NCI-H1105 (cell line): ENCODE data around the gene SMIM13.
A peak's percentile ranks its signal among the peaks of the same experiment; 100 is the strongest.

ENCODE experiments used
- DNase-seq: peaks from one replicate; lab custom pipeline; 2025; lab: John Stamatoyannopoulos, UW

Gene SMIM13

DNA sequence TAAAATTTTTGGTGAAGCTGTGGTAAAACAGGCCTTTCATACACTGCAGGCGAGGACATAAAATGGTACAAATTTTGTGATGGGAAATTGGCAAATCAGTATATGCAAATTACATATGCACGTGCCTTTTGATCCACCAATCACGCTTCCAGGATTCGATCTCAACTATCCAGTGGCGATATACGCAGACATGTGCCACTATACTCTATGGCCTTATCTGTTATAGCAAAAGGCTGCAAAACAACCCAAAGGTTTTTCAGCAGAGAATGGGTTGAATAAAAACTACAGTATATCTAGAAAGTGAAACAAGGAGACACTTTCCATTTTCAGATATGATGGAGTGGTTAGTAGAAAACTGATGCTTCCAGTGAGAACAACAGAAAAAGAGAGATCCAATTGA, 59.8 kb downstream of the SMIM13 start:
- DNase-seq, result no peak

GRCh38 chr6:11155589-11155988, 62.0 kb downstream of the SMIM13 start:
- no peak for DNase-seq

- no peak for DNase-seq
Measured at GRCh38 chr6:11160199-11160598, 66.6 kb downstream of the SMIM13 start.

DNA sequence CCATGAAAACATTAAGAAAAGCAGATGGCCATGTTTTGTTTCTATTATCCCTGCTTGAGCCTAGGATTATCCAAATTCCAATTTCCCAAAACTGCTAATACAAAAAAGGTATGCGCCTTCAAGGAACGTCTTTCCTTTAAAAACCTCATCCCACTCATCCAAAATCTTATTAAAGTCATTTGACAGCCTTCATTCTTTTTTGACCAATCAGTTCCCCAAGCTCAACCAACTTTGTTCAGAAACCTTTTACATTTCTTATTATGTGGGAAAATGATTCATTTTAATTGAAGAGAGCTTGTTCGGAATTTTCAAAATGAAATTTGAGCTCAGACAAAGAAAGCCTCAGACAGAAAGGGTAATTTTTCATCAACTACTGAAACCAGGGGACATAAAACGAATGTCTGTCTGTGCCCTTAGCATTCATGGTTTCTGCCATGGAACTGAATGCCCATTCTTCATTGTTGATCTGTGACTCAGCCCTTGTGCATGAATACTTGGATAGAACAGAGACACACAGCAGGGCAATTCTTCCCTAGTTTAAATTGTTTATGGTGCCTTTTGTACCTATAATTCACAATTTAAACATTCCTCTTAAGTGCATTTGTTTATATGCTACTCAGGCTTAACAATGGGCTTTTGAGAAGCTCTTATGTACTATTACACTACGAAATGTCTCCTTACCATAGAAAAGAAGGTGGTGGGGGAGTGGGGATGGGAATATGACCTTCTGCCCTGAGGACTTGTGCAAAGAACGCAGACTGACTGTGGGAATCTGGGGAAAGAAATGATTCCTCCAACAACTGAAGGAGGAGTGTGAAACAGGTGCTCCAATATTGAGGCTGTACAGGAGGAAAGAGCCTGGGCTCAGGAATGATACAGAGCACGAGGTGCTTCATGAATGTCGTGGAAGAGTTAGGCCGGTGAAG, 67.7 kb downstream of the SMIM13 start:
- no peak for DNase-seq

- DNase-seq, result no peak
Measured at GRCh38 chr6:11162262-11162661, 68.6 kb downstream of the SMIM13 start.

DNA sequence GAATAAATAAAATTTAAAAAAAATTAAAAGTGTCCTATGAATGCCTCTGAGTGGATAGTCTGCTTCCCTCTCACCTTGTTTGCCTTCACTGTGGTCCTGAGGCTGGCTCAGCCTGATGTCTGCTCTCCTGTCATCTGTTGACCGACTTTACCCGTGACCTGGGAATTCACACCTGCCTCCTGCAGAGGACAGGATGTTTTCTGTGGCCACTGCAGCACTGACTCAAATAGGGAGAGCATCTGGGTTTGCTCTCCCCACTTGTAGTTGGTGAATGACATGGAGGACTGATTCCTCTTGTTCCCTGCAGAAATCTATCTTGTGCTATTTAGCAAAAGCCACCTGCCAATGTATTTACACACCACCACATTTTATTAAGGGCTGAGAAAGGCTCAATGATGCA, 70.3 kb downstream of the SMIM13 start:
- no peak for DNase-seq

GRCh38 chr6:11164717-11165646, 71.3 kb downstream of the SMIM13 start:
- DNase-seq, result no peak

DNA sequence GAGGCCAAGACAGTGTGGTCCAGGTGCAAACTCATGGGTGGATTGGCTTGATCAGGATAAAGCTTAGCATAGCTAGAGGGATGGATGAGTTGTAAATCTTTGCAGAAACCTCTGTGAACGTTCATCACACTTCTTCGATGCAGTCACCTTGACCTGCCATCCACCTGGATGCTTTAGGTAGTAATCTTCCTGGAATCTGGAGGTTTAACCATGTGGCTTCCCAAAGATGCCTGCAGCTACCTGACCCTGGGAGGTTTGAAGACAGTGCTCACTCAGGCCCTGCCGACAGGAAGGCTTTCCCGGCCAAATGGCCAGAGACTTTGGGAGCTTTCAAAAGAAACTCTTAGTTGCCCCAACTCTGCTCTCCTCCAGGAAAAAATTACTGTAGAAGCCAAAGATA, 73.3 kb downstream of the SMIM13 start:
- no peak for DNase-seq

GRCh38 chr6:11168091-11168635, 74.5 kb downstream of the SMIM13 start:
- no peak for DNase-seq

GRCh38 chr6:11171952-11172351, 78.3 kb downstream of the SMIM13 start:
- DNase-seq, result no peak

GRCh38 chr6:11172501-11173327, 79.1 kb downstream of the SMIM13 start:
- peak; percentile 47 for DNase-seq

DNA sequence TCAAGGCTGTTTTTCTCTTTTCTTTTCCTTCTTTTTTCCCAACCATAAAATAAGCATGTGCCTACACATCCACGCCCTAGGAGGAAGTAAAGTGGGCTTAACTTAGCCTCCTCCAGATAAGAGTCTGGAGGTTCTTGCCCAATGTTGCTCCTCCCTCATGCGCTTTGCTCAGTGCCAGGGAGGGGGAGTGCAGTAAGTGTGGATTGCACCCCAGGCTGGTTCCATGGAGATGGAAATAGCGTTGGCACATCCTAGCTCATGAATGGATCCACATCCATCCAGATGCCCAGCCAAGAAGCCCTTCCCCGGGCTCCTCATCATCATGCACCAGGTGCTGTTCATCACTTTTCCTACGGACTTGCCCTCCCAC, 80.6 kb downstream of the SMIM13 start:
- DNase-seq, result no peak

DNA sequence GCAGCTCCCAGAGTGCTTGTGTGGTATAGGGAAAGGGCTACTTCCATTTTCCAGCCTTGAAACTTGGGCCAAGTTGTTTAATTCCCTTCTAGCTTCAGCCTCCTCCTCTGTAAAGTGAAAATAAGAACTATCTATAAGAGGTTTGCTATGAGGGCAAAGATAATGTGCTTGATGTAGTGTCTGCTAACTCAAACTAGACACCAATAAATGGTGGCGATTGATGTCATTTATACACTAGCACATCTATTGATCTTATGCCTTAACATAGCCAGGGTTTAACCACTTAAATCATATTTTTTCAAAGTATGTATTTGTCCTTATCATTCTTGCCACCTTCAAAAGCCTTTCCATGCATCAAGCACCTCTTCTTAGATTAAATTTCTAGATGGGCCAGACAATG, 83.6 kb downstream of the SMIM13 start:
- no peak for DNase-seq

DNA sequence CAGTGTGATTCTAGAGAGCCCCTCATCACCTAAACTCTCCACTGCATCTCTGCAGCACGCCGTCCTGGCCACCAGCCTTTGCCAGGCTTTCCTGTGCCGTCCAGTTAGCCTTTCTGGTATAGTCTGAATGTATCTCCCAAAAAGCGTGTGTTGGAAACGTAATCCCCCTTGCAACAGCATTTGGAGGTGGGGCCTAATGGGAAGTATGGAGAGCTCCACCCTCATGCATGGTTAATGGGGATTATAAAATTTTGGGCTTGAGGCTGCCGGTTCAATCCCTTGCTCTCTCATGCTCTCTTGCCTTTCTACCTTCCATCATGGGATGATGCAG, 85.4 kb downstream of the SMIM13 start:
- DNase-seq, result no peak

DNA sequence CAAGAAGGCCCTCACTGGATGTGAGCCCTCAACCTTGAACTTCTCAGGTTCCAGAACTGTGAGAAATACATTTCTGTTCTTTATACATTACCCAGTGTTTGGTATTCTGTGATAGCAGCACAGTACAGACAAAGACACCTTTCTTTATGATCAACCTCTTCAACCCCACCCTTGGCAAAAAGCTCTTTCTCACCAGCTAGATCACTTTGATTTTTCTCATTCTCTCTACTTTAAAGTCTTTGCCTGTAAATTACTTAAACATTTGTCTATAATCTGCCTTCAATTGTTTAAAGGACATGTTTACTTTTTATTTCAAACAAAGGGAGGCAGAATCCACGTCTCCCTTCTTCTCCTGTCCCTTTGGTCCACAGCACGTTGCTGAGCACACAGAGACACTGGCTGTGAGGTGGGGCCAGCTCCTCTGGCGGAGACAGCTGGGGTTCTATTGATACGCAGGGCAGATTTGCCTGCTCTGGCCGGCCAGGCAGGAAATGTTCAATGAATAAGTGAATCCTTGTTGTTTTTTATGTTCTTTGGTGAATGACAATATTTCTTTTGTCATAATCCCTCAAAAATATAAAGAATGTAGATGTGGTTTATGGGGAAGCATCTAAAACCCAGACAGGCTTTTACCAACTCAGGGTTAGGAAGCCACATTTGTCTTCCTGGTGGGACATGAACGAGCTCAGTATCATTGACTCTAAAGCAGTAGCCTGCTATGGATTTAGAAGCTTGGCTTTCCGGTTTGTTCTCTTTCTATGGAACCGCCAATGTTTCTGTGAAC, 86.0 kb downstream of the SMIM13 start:
- no peak for DNase-seq

- DNase-seq, result no peak
Measured at GRCh38 chr6:11181478-11182136, 88.0 kb downstream of the SMIM13 start.

- no peak for DNase-seq
Measured at GRCh38 chr6:11183761-11184362, 90.2 kb downstream of the SMIM13 start.

DNA sequence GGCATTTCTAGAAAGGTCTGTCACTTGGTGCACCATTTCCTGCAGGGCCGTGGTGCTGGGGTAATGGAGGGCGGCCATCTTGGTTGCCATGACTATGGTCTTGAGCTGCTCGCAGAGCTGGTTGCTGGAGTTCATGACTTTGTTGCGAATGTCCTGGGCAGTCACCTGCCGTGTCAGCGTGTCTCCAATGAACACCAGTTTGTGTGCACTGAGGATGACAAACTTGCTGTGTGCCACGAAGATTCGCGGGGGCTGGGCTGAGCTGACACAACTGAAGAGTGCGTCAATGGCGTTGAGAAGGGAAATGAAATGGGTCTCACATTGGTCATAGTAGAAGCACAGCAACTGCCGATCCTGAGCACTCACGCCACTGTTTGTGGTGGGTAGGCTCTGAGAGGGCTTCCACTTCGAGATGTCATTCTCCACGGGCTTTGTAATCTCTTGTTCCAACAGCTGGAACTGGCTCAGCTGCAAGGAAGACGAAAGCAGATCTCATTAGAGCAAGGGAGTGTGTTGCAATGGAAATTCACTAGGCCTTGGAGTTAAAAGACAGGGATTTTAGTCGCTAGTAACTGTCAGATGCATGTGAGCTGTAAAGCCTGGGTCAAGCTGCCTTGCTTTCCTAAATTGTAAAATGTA, 91.7 kb downstream of the SMIM13 start:
- DNase-seq, result no peak

GRCh38 chr6:11187301-11187700, 93.7 kb downstream of the SMIM13 start:
- no peak for DNase-seq
